IMR-90 (cell line): ENCODE measurements around the gene GLIS1. TPM values are rescaled to one million over a fixed set of nuclear protein-coding genes. Genes with fewer than 3 reads are reported as not detected.

Source experiments
- ATAC-seq: fragments of 200-7000 bp; cut with Tn5 transposase; 2 replicates; pipeline ENCODE4 v1.9.1; 2020; ENCODE audit warnings: low read depth, mild to moderate bottlenecking, moderate library complexity
- BruUV-seq: library from RNA; stranded (reverse); fragments of 400-500 nt; replicated peaks from 2 replicates; lab custom pipeline; 2021; lab: Mats Ljungman, UMichigan
- CTCF ChIA-PET: fragments of 300-600 bp; formaldehyde crosslinking; extraction: SDS; loops from one replicate; lab custom pipeline; 2021; ENCODE audit warnings: antibody characterized with exemption; lab: Yijun Ruan, JAX
- POLR2A ChIA-PET: fragments of 300-600 bp; sonication (Branson Sonifier 250); formaldehyde crosslinking; loops from one replicate; lab custom pipeline; 2022; ENCODE audit warnings: antibody characterized with exemption; ENCODE audit not compliant: unreplicated experiment; lab: Charles Lee
- DNase-seq: peaks from one replicate; pipeline ENCODE4 v3.0.0; 2013
- H2AFZ ChIP-seq: replicated peaks from 2 replicates; pipeline ENCODE3; 2013; ENCODE audit warnings: low read length, mild to moderate bottlenecking; ENCODE audit not compliant: poor library complexity
- H2AK5ac ChIP-seq: 2 replicates; pipeline ENCODE4 v1.6.1; 2013; ENCODE audit warnings: low read depth, low read length, inconsistent platforms
- H2AK9ac ChIP-seq: replicated peaks from 2 replicates; pipeline ENCODE3; 2013; ENCODE audit warnings: mild to moderate bottlenecking, low read depth, low read length, moderate library complexity; ENCODE audit not compliant: poor library complexity
- H2BK120ac ChIP-seq: 2 replicates; pipeline ENCODE4 v1.6.1; 2013; ENCODE audit warnings: low read depth, low read length, inconsistent platforms
- H2BK15ac ChIP-seq: 3 replicates; pipeline ENCODE4 v1.6.1; 2013; ENCODE audit warnings: low read depth, low read length, inconsistent platforms
- H2BK20ac ChIP-seq: 2 replicates; pipeline ENCODE4 v1.6.1; 2013; ENCODE audit warnings: low read depth, mild to moderate bottlenecking, inconsistent platforms, low read length, moderate library complexity
- H2BK5ac ChIP-seq: 2 replicates; pipeline ENCODE4 v1.6.1; 2013; ENCODE audit warnings: mild to moderate bottlenecking, low read depth, low read length, inconsistent platforms; ENCODE audit not compliant: poor library complexity, severe bottlenecking
- H3K14ac ChIP-seq: replicated peaks from 2 replicates; pipeline ENCODE4 v1.6.1; 2013; ENCODE audit warnings: low read depth, low read length, inconsistent platforms
- H3K18ac ChIP-seq: 2 replicates; pipeline ENCODE4 v1.6.1; 2013; ENCODE audit warnings: low read depth, low read length, control low read depth
- H3K23ac ChIP-seq: 2 replicates; pipeline ENCODE4 v1.6.1; 2013; ENCODE audit warnings: low read depth, low read length, inconsistent platforms
- H3K27ac ChIP-seq: 2 replicates; pipeline ENCODE4 v1.5.1; 2013; ENCODE audit warnings: mild to moderate bottlenecking, control low read depth, low read length; ENCODE audit not compliant: insufficient read depth
- H3K27me3 ChIP-seq: 2 replicates; pipeline ENCODE4 v1.6.1; 2013; ENCODE audit warnings: low read length; ENCODE audit not compliant: control insufficient read depth, insufficient read depth
- H3K36me3 ChIP-seq: 2 replicates; pipeline ENCODE4 v1.6.1; 2013; ENCODE audit warnings: low read length, mixed read lengths; ENCODE audit not compliant: control insufficient read depth, insufficient read depth
- H3K4ac ChIP-seq: 2 replicates; pipeline ENCODE4 v1.6.1; 2013; ENCODE audit warnings: low read depth, low read length, inconsistent platforms
- H3K4me1 ChIP-seq: 2 replicates; pipeline ENCODE4 v1.6.1; 2013; ENCODE audit warnings: low read length, mixed read lengths; ENCODE audit not compliant: control insufficient read depth, insufficient read depth
- H3K4me2 ChIP-seq: 2 replicates; pipeline ENCODE4 v1.6.1; 2013; ENCODE audit warnings: low read depth, mild to moderate bottlenecking, control low read depth, low read length, moderate library complexity
- H3K4me3 ChIP-seq: 2 replicates; pipeline ENCODE4 v1.5.1; 2013; ENCODE audit warnings: low read depth, mild to moderate bottlenecking, control low read depth, low read length, moderate library complexity; ENCODE audit not compliant: insufficient read depth
- H3K56ac ChIP-seq: 2 replicates; pipeline ENCODE4 v1.6.1; 2013; ENCODE audit warnings: low read length, inconsistent platforms; ENCODE audit not compliant: insufficient read depth; ENCODE audit errors: extremely low read depth
- H3K79me1 ChIP-seq, 2 experiments: 2 replicates each; pipeline ENCODE4 v1.6.1; 2013; ENCODE audit warnings: low read length in 2 of 2, inconsistent platforms in 1 of 2, low read depth in 1 of 2
- H3K9ac ChIP-seq: 2 replicates; pipeline ENCODE4 v1.6.1; 2013; ENCODE audit warnings: low read depth, low read length, control low read depth
- H3K9me1 ChIP-seq: 2 replicates; pipeline ENCODE4 v1.6.1; 2013; ENCODE audit warnings: low read length, inconsistent platforms; ENCODE audit not compliant: insufficient read depth
- H3K9me3 ChIP-seq: 2 replicates; pipeline ENCODE4 v1.6.1; 2013; ENCODE audit warnings: low read length; ENCODE audit not compliant: control insufficient read depth, insufficient read depth
- H4K20me1 ChIP-seq: 2 replicates; pipeline ENCODE4 v1.6.1; 2013; ENCODE audit warnings: low read length, inconsistent platforms; ENCODE audit not compliant: insufficient read depth
- H4K5ac ChIP-seq: 2 replicates; pipeline ENCODE4 v1.6.1; 2013; ENCODE audit warnings: mild to moderate bottlenecking, low read depth, low read length, control low read depth
- H4K8ac ChIP-seq, 2 experiments: 2 replicates each; pipeline ENCODE4 v1.6.1; 2013; ENCODE audit warnings: low read depth in 2 of 2, low read length in 2 of 2, control low read depth in 1 of 2, inconsistent platforms in 1 of 2
- H4K91ac ChIP-seq: 2 replicates; pipeline ENCODE4 v1.6.1; 2013; ENCODE audit warnings: low read depth, low read length, inconsistent platforms; ENCODE audit not compliant: insufficient read depth
- BHLHE40 ChIP-seq: fragments of 150-350 bp; IDR thresholded peaks from 2 replicates; pipeline ENCODE4 v1.6.1; 2016; ENCODE audit warnings: mild to moderate bottlenecking, low read depth, low read length
- CEBPB ChIP-seq: IDR thresholded peaks from 2 replicates; pipeline ENCODE4 v1.6.1; 2012; ENCODE audit warnings: low read depth, low read length, improper control_type of control experiment
- CHD1 ChIP-seq: IDR thresholded peaks from 2 replicates; pipeline ENCODE4 v1.6.1; 2012; ENCODE audit warnings: low read depth, low read length, improper control_type of control experiment
- CTCF ChIP-seq: conservative IDR thresholded peaks from 2 replicates; pipeline ENCODE4 v1.5.1; 2012; ENCODE audit warnings: mild to moderate bottlenecking, low read depth, low read length, improper control_type of control experiment
- ELK1 ChIP-seq: fragments of 150-350 bp; IDR thresholded peaks from 2 replicates; pipeline ENCODE4 v1.6.1; 2016; ENCODE audit warnings: low read depth, mild to moderate bottlenecking, low read length, moderate library complexity, borderline replicate concordance
- FOS ChIP-seq: fragments of 150-350 bp; IDR thresholded peaks from 2 replicates; pipeline ENCODE4 v1.6.1; 2016; ENCODE audit warnings: low read depth, low read length
- MAFK ChIP-seq: IDR thresholded peaks from 2 replicates; pipeline ENCODE4 v1.6.1; 2012; ENCODE audit warnings: low read depth, low read length, improper control_type of control experiment
- MAZ ChIP-seq: IDR thresholded peaks from 2 replicates; pipeline ENCODE4 v1.6.1; 2012; ENCODE audit warnings: low read depth, mild to moderate bottlenecking, low read length, improper control_type of control experiment, moderate library complexity, borderline replicate concordance
- MXI1 ChIP-seq: IDR thresholded peaks from 2 replicates; pipeline ENCODE4 v1.6.1; 2012; ENCODE audit warnings: low read depth, mild to moderate bottlenecking, low read length, moderate library complexity, borderline replicate concordance
- NFE2L2 ChIP-seq: fragments of 150-350 bp; IDR thresholded peaks from 2 replicates; pipeline ENCODE4 v1.6.1; 2016; ENCODE audit warnings: low read depth, mild to moderate bottlenecking, low read length
- POLR2A ChIP-seq: IDR thresholded peaks from 2 replicates; pipeline ENCODE4 v1.6.1; 2012; ENCODE audit warnings: mild to moderate bottlenecking, low read depth, low read length
- RAD21 ChIP-seq: IDR thresholded peaks from 2 replicates; pipeline ENCODE4 v1.6.1; 2012; ENCODE audit warnings: low read length, improper control_type of control experiment
- RCOR1 ChIP-seq: IDR thresholded peaks from 2 replicates; pipeline ENCODE4 v1.6.1; 2012; ENCODE audit warnings: mild to moderate bottlenecking, low read length, improper control_type of control experiment; ENCODE audit not compliant: insufficient replicate concordance
- RFX5 ChIP-seq: IDR thresholded peaks from 2 replicates; pipeline ENCODE4 v1.8.0; 2012; ENCODE audit warnings: low read depth, mild to moderate bottlenecking, low read length, moderate library complexity
- SMC3 ChIP-seq: fragments of 150-350 bp; IDR thresholded peaks from 2 replicates; pipeline ENCODE4 v1.6.1; 2016; ENCODE audit warnings: low read depth, mild to moderate bottlenecking, antibody characterized with exemption, low read length, moderate library complexity
- WGBS, 2 experiments: methylation state at CpG; one replicate each; pipeline versions ENCODE4 v1.1.5 to v1.1.7; 2013; ENCODE audit warnings: missing lambda C conversion rate in 2 of 2; ENCODE audit not compliant: insufficient read length in 1 of 2; ENCODE audit errors: extremely low coverage in 2 of 2; 5-methylcytosine and 5-hydroxymethylcytosine counted together
- dilution Hi-C: fragments of 300-500 bp; cut with HindIII; formaldehyde crosslinking; loops from one replicate; pipeline ENCODE4 v1.14.3; 2018; ENCODE audit warnings: low sequenced_read_pairs; ENCODE audit not compliant: unreplicated experiment
- in situ Hi-C: fragments of 300-500 bp; cut with MboI; formaldehyde crosslinking; loops from 3 replicates; pipeline ENCODE4 v1.14.3; 2019; ENCODE audit warnings: low sequenced_read_pairs, inconsistent platforms, mixed read lengths
- intact Hi-C: fragments of 100-400 bp; cut with micrococcal nuclease; formaldehyde crosslinking; loops from 2 replicates; pipeline ENCODE4 v1.10.0; 2022
- polyA plus RNA-seq, 3 experiments: library from polyadenylated mRNA; depleted of rRNA; stranded (reverse); fragments of >200 nt; gene quantifications; 2 replicates each; pipeline ENCODE4 v1.2.3, GENCODE V29; 2012; ENCODE audit warnings: low replicate concordance in 1 of 3
- total RNA-seq: library from RNA; depleted of rRNA; stranded (reverse); fragments of >200 nt; gene quantifications from 2 replicates; pipeline ENCODE4 v1.2.3, GENCODE V29; 2012
- TF ChIP-seq, protein P1 (sequence below): fragments of 150-350 bp; IDR thresholded peaks from 2 replicates; pipeline ENCODE4 v1.6.1; 2017; ENCODE audit warnings: mild to moderate bottlenecking, antibody characterized with exemption, low read length, low read depth

GLIS1 gene
- total and polyA plus RNA-seq, 2 of the 4 experiments (the other 2 are of a cell fraction) = 0.18 to 2.3 TPM

- WGBS, 2 experiments = 93% methylated on average over 18 of the region's 25 CpGs; no CpG with 5 or more reads in 1 of the 2 experiments
- Histone ChIP-seq H4K20me1 (no peaks in the 10 kb centered on the region), H3K9me1 (no peaks in the 10 kb centered on the region; the same call in 1 of the 2 replicates), H3K27ac (no peak overlapping the region), H3K9me3 (no peaks in the 10 kb centered on the region), H2AFZ (no peak overlapping the region), H2BK120ac (no peak overlapping the region), H3K14ac (no peak overlapping the region), H4K91ac (no peak overlapping the region), H2BK15ac (no peak overlapping the region), H3K56ac (no peak overlapping the region), H3K9ac (no peak overlapping the region), H3K27me3 (peaks cover 16% of the 10 kb centered on the region), H3K4me3 (no peak overlapping the region), H2BK5ac (no peak overlapping the region), H2BK20ac (no peak overlapping the region), H3K4ac (no peak overlapping the region), H4K8ac (no peak overlapping the region), H3K4me1 (no peaks in the 10 kb centered on the region), H3K79me1 (no peaks in the 10 kb centered on the region), H3K18ac (no peak overlapping the region), H4K5ac (no peak overlapping the region), H3K4me2 (no peak overlapping the region), H2AK9ac (no peak overlapping the region), H2AK5ac (no peak overlapping the region), H3K23ac (no peak overlapping the region), H3K36me3 (no peaks in the 10 kb centered on the region)
- no TSS peak for BruUV-seq
- intact Hi-C loops (no loop called here), in situ Hi-C loops (no loop called here), dilution Hi-C loops (no loop called here)
- ChIA-PET CTCF (no interaction called here), POLR2A (no interaction called here)
- DNase-seq (no peak), ATAC-seq (no peak)
- TF ChIP-seq POLR2A (no peak), RFX5 (no peak), RCOR1 (no peak), SMC3 (no peak), MAZ (no peak), RAD21 (no peak), MAFK (no peak), CEBPB (no peak), NFE2L2 (no peak), CTCF (no peak), FOS (no peak), BHLHE40 (no peak), ELK1 (no peak), MXI1 (no peak), CHD1 (no peak)
- TF ChIP-seq, protein P1, sequence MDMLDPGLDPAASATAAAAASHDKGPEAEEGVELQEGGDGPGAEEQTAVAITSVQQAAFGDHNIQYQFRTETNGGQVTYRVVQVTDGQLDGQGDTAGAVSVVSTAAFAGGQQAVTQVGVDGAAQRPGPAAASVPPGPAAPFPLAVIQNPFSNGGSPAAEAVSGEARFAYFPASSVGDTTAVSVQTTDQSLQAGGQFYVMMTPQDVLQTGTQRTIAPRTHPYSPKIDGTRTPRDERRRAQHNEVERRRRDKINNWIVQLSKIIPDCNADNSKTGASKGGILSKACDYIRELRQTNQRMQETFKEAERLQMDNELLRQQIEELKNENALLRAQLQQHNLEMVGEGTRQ = no peak
Measured at GRCh38 chr1:53461323-53462044, 277.5 kb downstream of the GLIS1 start.
